Dendritic cell treated with granulocyte-macrophage colony-stimulating factor and Interleukin-4, amounts not matched to agents 40 ng/mL and 50 ng/mL, for 4 days (primary cell): Measurements from ENCODE around the gene PCCA.
A peak's percentile ranks its signal among the peaks of the same experiment; 100 is the strongest.

Source experiments
- H3K27ac Mint-ChIP-seq: one replicate; pipeline ENCODE4 v1.8.0; 2022; ENCODE audit warnings: mild to moderate bottlenecking, mixed read lengths
- H3K27me3 Mint-ChIP-seq: one replicate; pipeline ENCODE4 v1.8.0; 2022; ENCODE audit warnings: mild to moderate bottlenecking, mixed read lengths
- H3K36me3 Mint-ChIP-seq: one replicate; pipeline ENCODE4 v1.8.0; 2022; ENCODE audit warnings: low read depth, mixed read lengths
- H3K4me1 Mint-ChIP-seq: one replicate; pipeline ENCODE4 v1.8.0; 2022; ENCODE audit warnings: low read depth, mixed read lengths
- H3K4me3 Mint-ChIP-seq: one replicate; pipeline ENCODE4 v1.8.0; 2022; ENCODE audit warnings: mild to moderate bottlenecking, moderate library complexity, mixed read lengths
- H3K9me3 Mint-ChIP-seq: one replicate; pipeline ENCODE4 v1.8.0; 2022; ENCODE audit warnings: mixed read lengths
- intact Hi-C: fragments of 100-400 bp; cut with micrococcal nuclease; formaldehyde crosslinking; loops from one replicate; pipeline ENCODE4 v1.15.0; 2022

The PCCA gene

GRCh38 chr13:100106705-100107104 is 17.8 kb downstream of the PCCA start:
- H3K4me1 Mint-ChIP-seq: no peaks in the 10 kb centered on the region
- intact Hi-C loops: no loop called here
- no peak overlapping the region for H3K4me3 Mint-ChIP-seq
- H3K27ac Mint-ChIP-seq: no peak overlapping the region
- H3K27me3 Mint-ChIP-seq: no peaks in the 10 kb centered on the region
- no peaks in the 10 kb centered on the region for H3K9me3 Mint-ChIP-seq
- peaks cover 9% of the 10 kb centered on the region for H3K36me3 Mint-ChIP-seq

- no peaks in the 10 kb centered on the region for H3K9me3 Mint-ChIP-seq
- H3K4me3 Mint-ChIP-seq: no peak overlapping the region
- no peaks in the 10 kb centered on the region for H3K4me1 Mint-ChIP-seq
- H3K27ac Mint-ChIP-seq: no peak overlapping the region
- intact Hi-C loops: no loop called here
- H3K36me3 Mint-ChIP-seq: peaks cover 4% of the 10 kb centered on the region
- no peaks in the 10 kb centered on the region for H3K27me3 Mint-ChIP-seq
Observed at GRCh38 chr13:100108913-100109507, 20.1 kb downstream of the PCCA start.

- Mint-ChIP-seq H3K4me3 (no peak overlapping the region), H3K36me3 (no peaks in the 10 kb centered on the region), H3K9me3 (no peaks in the 10 kb centered on the region), H3K27ac (no peak overlapping the region), H3K27me3 (no peaks in the 10 kb centered on the region), H3K4me1 (no peaks in the 10 kb centered on the region)
- intact Hi-C loops: no loop called here
Observed at GRCh38 chr13:100110269-100110668, 21.4 kb downstream of the PCCA start.

- no peak overlapping the region for H3K27ac Mint-ChIP-seq
- H3K4me1 Mint-ChIP-seq: no peaks in the 10 kb centered on the region
- H3K9me3 Mint-ChIP-seq: no peaks in the 10 kb centered on the region
- intact Hi-C loops: no loop called here
- H3K4me3 Mint-ChIP-seq: no peak overlapping the region
- H3K36me3 Mint-ChIP-seq: no peaks in the 10 kb centered on the region
- no peaks in the 10 kb centered on the region for H3K27me3 Mint-ChIP-seq
Observed at GRCh38 chr13:100112186-100112838, 23.4 kb downstream of the PCCA start.

- intact Hi-C loops: no loop called here
- peaks cover 6% of the 10 kb centered on the region for H3K36me3 Mint-ChIP-seq
- H3K27me3 Mint-ChIP-seq: no peaks in the 10 kb centered on the region
- H3K4me3 Mint-ChIP-seq: no peak overlapping the region
- no peaks in the 10 kb centered on the region for H3K9me3 Mint-ChIP-seq
- no peaks in the 10 kb centered on the region for H3K4me1 Mint-ChIP-seq
- no peak overlapping the region for H3K27ac Mint-ChIP-seq
Observed at GRCh38 chr13:100115693-100116254, 26.9 kb downstream of the PCCA start.

GRCh38 chr13:100124265-100124664 is 35.4 kb downstream of the PCCA start:
- intact Hi-C loops: no loop called here
- Mint-ChIP-seq H3K9me3 (peaks cover 13% of the 10 kb centered on the region), H3K4me1 (peaks cover 20% of the 10 kb centered on the region), H3K36me3 (peaks cover 13% of the 10 kb centered on the region), H3K27me3 (no peaks in the 10 kb centered on the region), H3K27ac (no peak overlapping the region), H3K4me3 (no peak overlapping the region)

- Mint-ChIP-seq H3K4me1 (peaks cover 29% of the 10 kb centered on the region), H3K4me3 (no peak overlapping the region), H3K36me3 (peaks cover 13% of the 10 kb centered on the region), H3K27ac (no peak overlapping the region), H3K27me3 (no peaks in the 10 kb centered on the region), H3K9me3 (peaks cover 13% of the 10 kb centered on the region)
- intact Hi-C loops: no loop called here
Observed at GRCh38 chr13:100125946-100126345, 37.1 kb downstream of the PCCA start.

GRCh38 chr13:100128373-100128772 is 39.5 kb downstream of the PCCA start:
- Mint-ChIP-seq H3K27ac (peak overlapping the region; percentile 48), H3K4me3 (no peak overlapping the region), H3K9me3 (no peaks in the 10 kb centered on the region), H3K4me1 (peaks cover 35% of the 10 kb centered on the region), H3K27me3 (no peaks in the 10 kb centered on the region), H3K36me3 (no peaks in the 10 kb centered on the region)
- intact Hi-C loops: no loop called here

- H3K4me3 Mint-ChIP-seq: no peak overlapping the region
Observed at GRCh38 chr13:100128838-100129237, 39.9 kb downstream of the PCCA start.

GRCh38 chr13:100129605-100130004 is 40.7 kb downstream of the PCCA start:
- H3K4me1 Mint-ChIP-seq: peaks cover 29% of the 10 kb centered on the region
- no peaks in the 10 kb centered on the region for H3K9me3 Mint-ChIP-seq
- no peaks in the 10 kb centered on the region for H3K36me3 Mint-ChIP-seq
- H3K27ac Mint-ChIP-seq: peak overlapping the region; percentile 48
- H3K27me3 Mint-ChIP-seq: no peaks in the 10 kb centered on the region
- intact Hi-C loops: no loop called here
- no peak overlapping the region for H3K4me3 Mint-ChIP-seq

More at GRCh38 chr13:100128838-100129237, 39.9 kb downstream of the PCCA start:
- peak overlapping the region; percentile 48 for H3K27ac Mint-ChIP-seq
- no peaks in the 10 kb centered on the region for H3K9me3 Mint-ChIP-seq
- intact Hi-C loops: no loop called here
- no peaks in the 10 kb centered on the region for H3K27me3 Mint-ChIP-seq
- no peaks in the 10 kb centered on the region for H3K36me3 Mint-ChIP-seq
- peaks cover 35% of the 10 kb centered on the region for H3K4me1 Mint-ChIP-seq

- Mint-ChIP-seq H3K4me3 (no peak overlapping the region), H3K27ac (peak overlapping the region; percentile 48)
Observed at GRCh38 chr13:100130092-100130491, 41.2 kb downstream of the PCCA start.

GRCh38 chr13:100130930-100131511 is 42.1 kb downstream of the PCCA start:
- H3K4me1 Mint-ChIP-seq: peaks cover 29% of the 10 kb centered on the region
- no peak overlapping the region for H3K27ac Mint-ChIP-seq
- intact Hi-C loops: no loop called here
- H3K36me3 Mint-ChIP-seq: no peaks in the 10 kb centered on the region
- no peaks in the 10 kb centered on the region for H3K9me3 Mint-ChIP-seq
- H3K4me3 Mint-ChIP-seq: no peak overlapping the region
- H3K27me3 Mint-ChIP-seq: no peaks in the 10 kb centered on the region

More at GRCh38 chr13:100130092-100130491, 41.2 kb downstream of the PCCA start:
- H3K9me3 Mint-ChIP-seq: no peaks in the 10 kb centered on the region
- intact Hi-C loops: no loop called here
- no peaks in the 10 kb centered on the region for H3K36me3 Mint-ChIP-seq
- no peaks in the 10 kb centered on the region for H3K27me3 Mint-ChIP-seq
- H3K4me1 Mint-ChIP-seq: peaks cover 29% of the 10 kb centered on the region

GRCh38 chr13:100131863-100132574 is 43.1 kb downstream of the PCCA start:
- Mint-ChIP-seq H3K36me3 (no peaks in the 10 kb centered on the region), H3K4me1 (peaks cover 29% of the 10 kb centered on the region), H3K4me3 (no peak overlapping the region), H3K27me3 (no peaks in the 10 kb centered on the region), H3K9me3 (no peaks in the 10 kb centered on the region), H3K27ac (peak overlapping the region; percentile 23)
- intact Hi-C loops: no loop called here
